COR-L47 (cell line): Measurements from ENCODE around the gene CREB3L2.

ENCODE experiments used
- DNase-seq: peaks from one replicate; lab custom pipeline; 2025; lab: John Stamatoyannopoulos, UW

CREB3L2 gene

DNA sequence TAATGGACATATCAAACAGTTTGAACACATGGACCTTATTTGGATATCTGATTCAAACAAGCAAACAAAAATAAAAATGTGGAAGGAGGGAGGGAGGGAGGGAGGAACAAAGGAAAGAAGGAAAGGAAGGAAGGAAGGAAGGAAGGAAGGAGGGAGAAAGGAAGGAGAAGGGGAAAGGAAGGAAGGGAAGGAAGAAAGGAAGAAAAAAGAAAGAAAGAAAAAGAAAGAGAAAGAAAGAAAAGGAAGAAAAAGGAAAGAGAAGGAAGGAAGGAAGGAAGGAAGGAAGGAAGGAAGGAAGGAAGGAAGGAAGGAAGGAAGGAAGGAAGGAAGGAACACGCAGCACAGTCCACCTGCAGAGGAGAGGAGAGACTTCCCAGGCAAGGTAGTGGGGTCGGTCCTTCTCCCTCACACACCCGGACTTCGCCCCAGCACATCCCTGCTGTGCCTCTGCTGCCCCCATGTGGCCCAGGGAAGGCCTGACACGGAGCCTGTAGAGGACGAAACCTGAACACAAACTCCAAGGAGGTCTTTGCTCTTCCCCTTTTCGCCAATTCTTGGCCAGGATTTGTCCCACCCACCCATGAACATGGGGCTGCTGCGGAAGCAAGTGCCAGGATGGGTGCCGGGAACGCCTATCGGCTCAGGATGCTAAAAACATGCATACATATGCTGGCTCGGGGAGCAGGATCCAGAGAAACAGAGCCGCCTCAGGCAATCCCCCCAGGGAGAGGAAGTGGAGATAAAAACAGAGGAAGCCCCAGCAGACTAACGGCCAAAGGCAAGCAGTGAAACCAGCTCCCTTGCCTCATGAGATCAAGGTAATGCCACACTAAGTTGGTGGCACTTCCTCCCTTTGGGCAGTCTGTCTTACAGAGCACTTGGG is 102.8 kb downstream of the CREB3L2 start:
- peak; percentile 70 for DNase-seq

DNA sequence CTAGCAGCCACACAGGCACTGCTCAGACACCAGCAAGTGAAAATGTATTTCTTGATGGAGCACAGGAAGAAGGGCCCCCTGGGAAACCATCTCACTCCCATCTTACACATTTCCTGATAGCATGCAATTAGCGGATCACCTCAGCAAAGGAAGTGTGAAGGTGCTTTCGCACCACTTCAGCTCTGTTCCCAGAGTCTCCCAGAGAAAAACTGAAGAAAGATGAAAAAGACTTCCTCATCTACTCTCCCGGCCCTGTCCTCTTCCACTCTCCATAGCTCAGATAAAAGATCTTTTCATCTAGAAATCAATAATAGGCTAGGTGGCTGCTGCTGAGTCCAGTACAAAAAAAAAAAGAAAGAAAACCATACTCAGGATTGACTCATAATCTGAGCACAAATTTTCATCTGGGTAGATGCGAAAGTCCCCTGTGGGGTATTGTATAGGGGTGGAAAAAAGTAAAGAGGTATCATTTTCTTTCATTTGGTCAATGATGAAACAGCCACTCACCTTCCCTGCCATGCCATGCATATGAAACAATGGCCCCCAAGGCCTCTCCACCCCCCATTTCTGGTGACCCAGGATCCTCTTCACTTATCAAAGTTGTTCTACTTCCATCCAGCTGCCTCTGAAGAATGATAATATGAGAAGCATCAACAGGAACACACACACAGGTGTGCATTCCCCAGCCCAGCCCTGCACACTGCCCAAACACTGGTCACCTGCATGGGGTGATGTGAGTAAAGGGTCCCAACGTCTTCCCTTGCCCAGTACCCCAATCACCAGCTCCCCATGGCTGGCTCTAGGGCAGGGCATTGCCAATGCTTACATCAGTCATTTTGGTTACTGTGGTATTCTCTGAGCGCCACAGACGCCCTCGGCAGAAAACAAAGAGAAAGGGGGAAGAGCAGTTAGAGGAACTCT is 106.3 kb downstream of the CREB3L2 start:
- DNase-seq, result no peak

DNA sequence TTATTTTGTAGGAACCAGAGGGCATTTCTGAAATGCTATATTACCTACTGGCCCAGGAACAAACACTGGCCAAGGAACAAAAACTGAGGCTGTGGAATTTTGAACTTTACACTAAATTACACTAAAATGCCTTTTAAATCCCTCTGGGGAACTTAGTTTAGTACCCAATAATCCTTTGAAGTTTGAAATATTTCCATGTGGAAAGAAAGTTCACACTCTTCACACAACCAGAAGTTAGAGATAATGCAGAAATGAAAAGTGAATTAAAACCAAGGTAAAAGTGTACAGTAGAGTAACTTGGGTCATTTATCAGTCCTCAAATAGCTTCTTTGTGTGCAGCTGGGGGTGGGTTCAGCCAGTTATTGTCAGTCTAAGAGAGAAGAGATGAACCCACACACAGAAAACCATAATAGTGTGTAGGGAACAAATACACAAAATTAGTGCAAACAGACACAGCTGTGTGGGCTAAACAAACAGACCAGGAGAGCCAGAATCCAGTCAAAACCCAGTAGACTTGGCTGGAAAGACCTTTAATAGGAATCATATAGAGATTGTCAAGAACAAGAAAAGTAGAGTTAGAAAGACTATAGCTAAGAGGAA is 108.6 kb downstream of the CREB3L2 start:
- DNase-seq, result peak; percentile 23

DNA sequence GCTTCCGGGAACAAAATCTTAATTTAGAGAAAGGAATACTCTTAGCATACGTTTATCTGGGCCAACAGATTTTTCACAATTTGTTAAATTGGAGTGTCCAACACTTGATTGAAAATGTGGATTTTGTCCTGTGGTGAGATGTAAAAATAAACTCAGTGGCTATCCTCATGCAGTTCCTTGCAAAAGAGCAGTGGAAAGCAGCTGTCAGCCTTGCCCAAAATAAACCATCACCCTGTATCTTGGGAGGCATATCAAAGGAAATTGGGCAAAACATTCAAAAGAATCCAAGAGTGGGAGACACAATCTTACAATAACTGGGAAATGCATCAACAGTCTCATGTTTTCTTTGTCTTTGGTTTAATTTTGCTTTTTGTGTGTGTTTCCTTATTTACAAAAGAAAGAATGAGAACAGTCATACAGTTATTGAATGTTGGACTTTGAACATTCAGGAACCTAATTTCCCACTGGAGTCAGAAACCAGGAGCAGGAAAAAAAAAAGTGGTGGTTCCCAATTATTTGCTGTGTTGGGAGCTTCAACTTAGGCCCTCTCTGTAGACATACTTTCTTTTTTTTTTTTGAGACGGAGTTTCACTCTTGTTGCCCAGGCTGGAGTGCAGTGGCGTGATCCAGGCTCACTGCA is 110.8 kb downstream of the CREB3L2 start:
- no peak for DNase-seq

DNA sequence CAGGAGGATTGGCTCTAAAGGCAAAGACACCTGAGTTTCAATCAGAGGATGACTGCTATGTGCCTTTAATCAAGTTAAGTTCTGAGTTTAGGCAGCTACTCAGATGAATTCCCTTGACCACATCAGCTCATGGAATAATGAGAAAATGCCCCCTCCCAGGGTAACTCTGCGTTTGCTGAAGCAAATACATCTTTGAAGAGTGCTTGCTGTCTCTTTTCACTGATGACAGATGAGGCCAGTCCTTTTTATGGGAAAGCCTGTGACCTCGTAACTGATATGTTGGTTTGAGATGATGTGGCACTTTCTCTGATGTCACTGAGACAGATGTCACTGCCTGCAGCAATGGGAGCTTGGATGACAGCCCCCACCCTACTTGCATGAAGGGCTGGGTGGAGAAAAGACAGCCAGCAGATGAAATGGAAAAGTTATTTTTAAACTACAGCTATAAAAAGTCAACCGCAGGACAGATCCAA is 111.4 kb downstream of the CREB3L2 start:
- DNase-seq, result no peak

DNA sequence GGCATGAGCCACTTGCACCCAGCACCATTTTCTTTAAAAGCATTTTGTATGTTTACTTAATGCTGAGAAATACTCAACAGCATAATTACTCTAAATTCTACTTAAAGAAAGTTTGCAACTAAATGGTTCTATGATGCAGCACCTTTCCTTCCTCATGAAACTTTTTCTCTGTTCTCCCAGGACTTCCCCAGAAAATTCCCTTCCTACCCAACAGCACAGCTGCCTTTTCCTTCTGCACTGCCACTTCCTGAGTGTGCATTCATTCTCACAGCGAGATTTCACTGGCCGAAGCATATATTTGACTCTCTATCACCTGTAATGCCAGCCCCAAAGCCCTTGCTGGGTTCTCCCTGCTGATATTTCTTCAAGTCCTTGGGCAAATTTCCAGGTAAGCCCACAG is 113.6 kb downstream of the CREB3L2 start:
- DNase-seq, result no peak

DNA sequence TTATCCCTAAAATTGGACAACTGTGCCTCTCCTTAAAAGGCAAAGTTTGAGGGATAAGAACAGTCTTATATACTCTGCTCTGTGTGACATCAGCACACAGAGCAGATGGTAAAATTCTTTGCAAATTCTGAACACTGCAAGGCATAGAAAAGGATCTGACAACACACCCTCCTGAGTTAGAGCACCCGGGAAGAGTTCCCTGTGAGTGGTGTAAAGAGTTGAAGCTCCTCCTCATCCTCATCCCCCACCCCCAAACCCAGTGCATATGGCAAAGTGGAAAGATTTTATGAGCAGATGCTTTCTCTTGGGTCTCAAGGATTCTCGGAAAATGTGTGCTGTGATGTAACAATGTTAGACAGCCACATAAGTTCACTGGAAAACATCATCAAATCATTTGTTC is 115.1 kb downstream of the CREB3L2 start:
- no peak for DNase-seq

DNA sequence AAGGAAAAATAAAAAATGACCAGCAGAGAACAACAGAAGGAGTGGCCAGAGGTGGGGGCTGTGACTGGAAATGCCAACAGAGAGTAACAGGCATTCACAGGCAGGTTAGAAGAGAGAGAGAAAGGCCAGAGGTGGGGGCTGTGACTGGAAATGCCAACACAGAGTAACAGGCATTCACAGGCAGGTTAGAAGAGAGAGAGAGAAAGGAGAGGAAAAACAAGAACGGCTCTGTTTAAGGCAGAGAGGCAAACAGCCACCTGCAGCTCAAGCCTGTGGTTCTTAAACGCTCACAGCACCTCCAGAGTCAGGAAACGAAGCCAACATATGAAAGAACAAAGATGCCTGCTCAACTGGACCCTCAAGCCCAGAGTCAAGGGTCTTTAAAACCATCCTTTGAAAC is 115.6 kb downstream of the CREB3L2 start:
- DNase-seq, result no peak

DNA sequence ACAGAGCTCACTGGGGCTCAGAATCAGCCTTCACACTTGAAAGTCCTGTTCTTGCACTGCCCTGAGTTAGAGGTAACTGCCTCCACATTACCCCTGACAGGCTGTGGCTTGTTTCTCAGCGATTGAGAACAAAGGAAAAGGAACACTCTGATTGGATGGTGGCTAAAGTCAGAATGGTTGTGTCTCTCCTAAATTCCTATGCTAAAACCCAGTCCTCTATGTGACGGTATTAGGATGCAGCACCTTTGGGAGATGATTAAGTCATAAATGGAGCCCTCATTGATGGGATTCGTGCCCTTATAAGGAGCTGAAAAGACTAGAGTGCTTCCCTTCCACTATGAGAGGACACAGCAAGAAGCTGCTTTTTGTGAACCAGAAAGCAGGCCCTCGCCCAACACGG is 116.2 kb downstream of the CREB3L2 start:
- no peak for DNase-seq

DNA sequence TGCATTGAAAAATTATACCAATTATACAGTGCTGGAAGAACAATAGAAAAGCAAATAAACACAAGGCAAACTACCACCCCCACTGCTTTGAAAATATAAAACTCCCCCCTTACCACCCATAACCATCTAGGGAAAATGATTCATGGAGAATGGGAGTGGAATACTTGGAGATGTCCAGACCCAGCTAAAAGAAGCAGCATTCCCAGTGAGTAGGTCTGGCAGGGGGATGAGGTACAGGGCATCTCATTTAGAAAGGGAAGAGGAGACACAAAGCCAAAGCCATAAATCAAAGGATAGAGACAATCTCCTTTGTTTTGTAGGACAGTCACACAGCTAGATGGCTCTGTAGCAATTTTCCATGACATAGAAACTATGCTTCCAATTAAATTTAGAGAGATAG is 119.1 kb downstream of the CREB3L2 start:
- no peak for DNase-seq

DNA sequence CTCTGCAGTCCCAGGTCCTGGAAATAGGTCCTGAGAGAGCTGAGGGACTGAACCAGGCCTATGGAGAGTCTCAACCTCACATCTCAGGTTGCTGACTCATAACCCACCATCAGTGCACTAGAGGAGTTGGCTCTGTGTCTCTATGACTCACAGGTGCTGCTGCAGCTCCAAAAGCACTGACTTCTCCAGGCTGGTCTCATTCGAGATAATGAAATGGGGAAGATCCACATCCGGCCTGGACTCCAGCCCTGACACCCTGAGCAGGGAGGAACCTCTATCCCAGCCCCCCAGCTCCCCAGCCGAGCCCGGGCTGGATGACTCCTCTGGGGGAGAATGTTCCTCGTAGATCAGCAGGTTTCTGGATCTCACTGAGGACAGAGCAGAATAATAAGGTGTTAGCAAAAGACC is 119.6 kb downstream of the CREB3L2 start:
- DNase-seq, result no peak

DNA sequence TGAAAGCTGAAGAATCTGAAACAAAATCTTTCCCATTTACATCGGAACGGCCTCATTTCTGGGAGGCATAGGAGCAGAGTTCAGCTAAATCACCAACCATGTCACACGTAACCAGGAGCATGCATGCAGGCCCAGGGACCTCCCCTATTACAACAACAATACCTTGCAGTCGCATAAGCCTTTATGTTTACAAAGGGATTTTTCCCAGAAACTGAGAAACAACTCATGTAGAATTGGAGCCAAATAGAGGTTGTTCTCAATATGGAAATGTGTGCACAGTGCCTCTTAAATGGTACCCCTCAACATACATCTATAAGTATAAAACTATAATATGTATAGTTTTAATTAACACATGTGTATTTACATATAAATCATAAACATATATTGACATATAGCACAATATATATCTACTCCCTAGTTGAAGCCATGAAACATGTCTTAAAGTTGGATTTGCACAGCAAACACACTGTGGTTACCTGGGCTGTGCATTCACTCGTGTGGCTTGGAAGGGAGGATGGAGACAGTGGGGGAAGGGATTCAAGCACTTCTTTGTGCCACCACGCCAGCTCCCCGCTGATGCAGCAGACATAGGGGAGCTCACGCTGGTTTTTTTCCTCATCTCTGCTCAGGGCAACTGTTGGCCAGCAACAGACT is 120.2 kb downstream of the CREB3L2 start:
- DNase-seq, result no peak

DNA sequence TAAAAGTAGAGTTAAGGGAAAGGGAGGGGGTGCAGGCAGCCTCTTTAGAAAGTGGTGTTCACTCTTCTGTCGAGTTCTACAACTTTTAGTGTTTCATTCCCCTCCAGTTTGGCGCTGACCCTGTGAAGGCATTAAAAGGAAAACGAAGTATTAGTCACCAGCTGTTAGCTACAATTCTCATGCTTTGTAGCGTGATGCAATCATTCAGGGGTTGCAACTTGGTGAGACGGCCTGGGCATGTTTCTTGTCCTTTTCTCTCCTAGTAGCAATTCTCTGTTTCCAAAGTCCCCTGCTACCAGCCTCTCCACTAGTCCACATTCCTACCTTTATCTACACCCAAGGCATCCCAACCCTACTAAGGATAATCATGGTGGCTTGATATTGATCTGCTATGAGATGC is 121.5 kb downstream of the CREB3L2 start:
- DNase-seq, result no peak

DNA sequence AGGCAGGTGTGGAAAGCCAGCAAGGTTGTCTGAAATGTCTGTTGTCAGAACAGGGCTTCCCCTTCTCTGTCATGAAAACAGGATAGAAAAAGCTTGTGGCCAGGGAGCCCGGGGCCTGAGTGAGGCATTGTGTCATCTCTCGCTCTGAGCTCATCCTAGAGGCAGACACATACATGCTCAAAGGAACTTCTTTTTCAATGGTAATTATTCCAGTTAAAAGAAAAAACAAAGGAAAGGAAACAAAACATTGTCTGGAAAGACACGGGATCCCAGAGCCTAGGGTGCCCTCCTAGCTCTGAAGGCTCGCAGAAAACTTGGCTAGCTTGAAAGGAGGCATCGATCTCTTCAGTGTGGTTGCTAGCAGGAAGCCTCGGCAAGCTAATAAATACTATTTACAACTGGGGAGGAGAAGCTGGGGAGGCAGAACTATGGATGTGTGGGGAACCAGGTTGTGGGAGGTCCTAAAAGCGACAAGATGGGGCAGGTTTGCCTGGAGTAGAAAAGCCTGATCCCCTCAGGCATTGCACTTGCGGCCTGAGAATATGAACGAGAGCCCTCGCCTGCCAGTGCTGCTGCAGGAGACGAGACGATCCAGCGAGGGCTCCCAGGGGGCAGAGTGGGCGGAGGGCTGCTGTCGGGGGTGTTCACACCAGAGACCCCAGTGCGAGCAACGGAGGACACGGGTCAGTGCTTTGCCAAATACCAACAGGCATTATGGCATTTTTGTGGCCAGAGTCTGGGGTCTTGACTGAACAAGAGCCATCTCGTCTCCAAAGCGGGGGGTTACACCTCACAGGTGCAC is 122.3 kb downstream of the CREB3L2 start:
- DNase-seq, result no peak

DNA sequence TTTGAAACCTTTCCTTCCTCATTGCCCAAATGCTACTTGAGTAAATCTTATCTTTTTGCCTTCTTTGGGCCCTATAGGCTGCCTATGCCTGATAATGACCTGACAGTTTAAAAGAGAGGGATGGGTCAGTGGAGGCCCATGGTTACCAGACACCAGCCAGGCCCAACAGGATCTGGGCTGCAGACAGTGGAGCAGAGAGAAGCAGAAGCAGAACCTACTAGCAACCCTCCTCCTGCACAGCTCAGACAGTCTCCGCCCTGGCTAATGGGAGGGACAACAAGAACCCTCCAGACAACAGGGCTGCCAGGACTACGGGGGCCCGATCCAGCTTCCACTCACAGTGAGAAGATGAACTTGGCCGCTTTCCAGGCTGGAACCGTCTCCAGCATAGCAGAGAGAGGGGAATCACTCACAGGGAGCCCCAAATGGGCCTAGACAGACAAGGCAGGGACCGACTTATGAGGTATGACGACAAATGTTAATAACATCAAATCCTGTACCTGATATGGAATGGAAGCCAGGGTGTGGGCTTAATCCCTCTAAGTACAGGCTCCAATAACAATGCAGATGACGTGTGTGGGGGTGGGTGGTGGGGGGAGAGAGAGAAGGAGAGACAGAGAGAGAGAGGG is 123.4 kb downstream of the CREB3L2 start:
- DNase-seq, result no peak

DNA sequence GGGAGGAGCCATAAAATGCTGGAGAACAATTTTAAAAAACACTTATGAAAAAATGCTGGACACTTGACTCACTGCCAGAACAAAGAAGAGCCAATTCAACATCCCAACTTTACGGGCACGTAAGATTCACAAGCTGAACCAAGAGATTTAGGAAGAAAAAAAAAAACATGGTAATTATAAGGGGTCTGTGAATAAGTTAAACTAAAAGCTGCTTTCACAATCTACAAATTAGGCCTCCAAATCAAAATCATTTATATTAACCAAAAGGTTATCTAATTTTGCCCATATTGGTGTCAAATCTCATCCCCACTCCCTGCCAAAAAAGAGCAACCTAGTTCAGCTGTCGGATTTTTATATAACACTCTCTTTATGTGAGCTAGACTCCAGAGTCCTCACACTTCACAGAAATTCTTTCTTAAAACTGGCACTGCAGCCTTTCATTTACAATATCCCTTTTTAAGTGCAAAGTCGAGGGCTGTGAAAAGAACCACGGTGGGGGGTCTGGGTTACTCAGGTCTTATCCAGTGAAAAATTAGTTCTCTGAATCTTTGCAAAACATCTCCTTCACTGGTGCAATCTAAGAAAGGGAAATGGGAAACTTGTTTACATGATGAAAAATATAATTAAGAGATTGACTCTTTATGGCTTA is 124.7 kb downstream of the CREB3L2 start:
- DNase-seq, result no peak

DNA sequence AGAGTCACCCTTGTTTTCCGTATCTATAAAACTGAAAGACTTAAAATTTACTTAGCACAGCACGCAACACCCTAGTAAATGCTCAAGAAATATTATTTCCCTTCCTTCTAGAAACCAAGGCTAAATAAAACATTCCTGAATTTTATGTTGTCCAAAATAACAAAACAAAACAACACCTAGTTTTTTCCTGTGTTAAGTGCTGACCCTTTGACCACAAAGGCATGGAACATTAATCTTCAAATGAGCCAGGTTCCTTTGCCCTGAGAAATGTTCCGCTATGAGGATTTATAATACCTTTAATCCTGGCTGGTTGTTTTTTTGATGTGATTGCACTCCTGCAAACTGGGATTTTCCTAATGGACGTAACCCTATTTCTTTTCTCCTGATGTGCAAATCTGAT is 126.1 kb downstream of the CREB3L2 start:
- DNase-seq, result no peak

DNA sequence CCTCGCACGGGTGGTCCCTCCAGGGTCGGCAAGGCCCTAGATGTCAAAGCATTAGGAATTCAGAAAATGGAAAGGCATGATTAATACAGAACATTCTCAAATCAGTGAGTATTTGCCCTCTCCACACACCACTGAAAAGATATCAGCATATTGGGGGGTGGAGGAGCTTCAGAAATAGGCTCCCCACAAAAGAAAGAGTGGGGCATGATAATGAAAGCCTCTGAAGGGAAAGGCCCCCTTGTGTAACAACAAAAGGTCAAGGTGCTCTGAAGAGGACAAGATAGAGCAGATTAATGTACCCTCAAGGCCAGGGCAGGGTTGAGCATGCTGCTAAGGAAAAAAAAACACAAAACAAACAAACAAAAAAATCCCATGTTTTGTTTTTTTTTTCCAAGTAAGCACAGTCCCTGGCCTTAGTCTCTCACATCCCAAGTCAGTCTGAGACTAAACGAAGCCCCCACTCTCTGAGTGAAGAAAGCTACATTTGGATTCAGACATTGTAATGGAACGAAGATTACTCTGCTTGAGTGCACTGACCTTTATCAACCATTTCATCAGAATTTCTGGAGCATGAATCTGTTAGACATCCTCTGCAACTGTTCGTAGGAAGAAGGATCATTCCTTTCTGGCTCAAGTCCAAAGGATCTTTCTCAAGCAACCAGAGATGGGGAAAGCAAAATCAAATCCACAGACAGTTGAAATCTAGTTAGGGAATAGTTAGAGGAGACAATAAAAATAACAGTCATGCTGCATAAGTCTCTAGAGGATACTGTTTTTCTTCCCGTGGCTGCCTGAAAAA is 127.7 kb downstream of the CREB3L2 start:
- DNase-seq, result no peak

DNA sequence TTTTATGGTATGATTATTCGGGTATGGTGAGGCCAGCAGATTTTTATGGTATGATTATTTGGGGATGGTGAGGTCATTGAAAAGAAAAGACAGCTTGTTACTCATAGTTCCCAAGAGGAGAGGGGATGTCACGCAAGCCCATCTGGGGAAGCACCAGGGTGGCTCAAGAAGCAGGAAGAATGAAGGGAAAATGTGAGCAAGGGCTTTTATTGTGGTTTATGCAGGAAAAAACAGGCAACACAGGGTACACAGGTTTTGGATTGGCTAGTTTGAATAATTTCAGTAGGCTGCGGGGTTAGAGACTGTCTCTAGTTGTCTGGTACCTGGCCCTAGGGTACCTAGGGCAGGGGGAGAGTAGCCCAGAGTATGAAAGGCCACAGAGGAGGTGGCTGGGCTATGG is 128.4 kb downstream of the CREB3L2 start:
- no peak for DNase-seq
